K562 (cell line): ENCODE data around the gene APP. TPM values are rescaled to one million over a fixed set of nuclear protein-coding genes. Genes with fewer than 3 reads are reported as not detected.

Experiments
- ATAC-seq: fragments of 200-7000 bp; cut with Tn5 transposase; 3 replicates; pipeline ENCODE4 v1.9.1; 2020; ENCODE audit warnings: moderate library complexity
- BruUV-seq: library from RNA; stranded (reverse); fragments of 400-500 nt; replicated peaks from 2 replicates; lab custom pipeline; 2021; lab: Mats Ljungman, UMichigan
- CTCF ChIA-PET: fragments of 300-600 bp; formaldehyde crosslinking; extraction: SDS; loops from one replicate; lab custom pipeline; 2021; ENCODE audit warnings: low intra/inter-chr PET ratio; lab: Yijun Ruan, JAX
- POLR2A ChIA-PET: fragments of 300-600, 350-650 bp; sonication (Branson Sonifier 250); formaldehyde crosslinking; extraction: SDS; loops from one replicate; lab custom pipeline; 2021; ENCODE audit warnings: antibody characterized with exemption, inconsistent platforms; lab: Yijun Ruan, JAX
- DNase-seq, 4 experiments: peaks; one replicate each; pipeline versions ENCODE4 v3.0.0 to v3.0.0-alpha.2; 2011 to 2018; ENCODE audit warnings: low spot score in 3 of 4, mixed read lengths in 3 of 4; ENCODE audit errors: extremely low read depth in 1 of 4
- FAIRE-seq: peaks from 2 replicates; lab custom pipeline; 2011; peaks lifted over from hg19 to GRCh38; lab: Jason Lieb, UNC
- H2AFZ ChIP-seq: 2 replicates; pipeline ENCODE4 v1.6.0; 2011; ENCODE audit warnings: low read depth, low read length, control low read depth, inconsistent platforms
- H3K27ac ChIP-seq: fragments of 200-600 bp; 3 replicates; pipeline ENCODE4 v1.8.0; 2011; ENCODE audit warnings: low read depth, mild to moderate bottlenecking, control low read depth, inconsistent platforms, low read length, moderate library complexity, mixed read lengths; ENCODE audit errors: extremely low read depth
- H3K27me3 ChIP-seq, 2 experiments: fragments of 300-600 bp in 1 of 2; 2 replicates in 1 of 2; 3 replicates in 1 of 2; pipeline versions ENCODE4 v1.6.0 to v1.8.0; 2011; ENCODE audit warnings: inconsistent platforms in 2 of 2, low read length in 2 of 2, mild to moderate bottlenecking in 1 of 2, mixed read lengths in 1 of 2, moderate library complexity in 1 of 2; ENCODE audit not compliant: control insufficient read depth in 2 of 2, insufficient read depth in 2 of 2
- H3K36me3 ChIP-seq: fragments of 300-600 bp; 3 replicates; pipeline ENCODE4 v1.8.0; 2011; ENCODE audit warnings: mild to moderate bottlenecking, low read length, inconsistent platforms; ENCODE audit not compliant: control insufficient read depth, insufficient read depth
- H3K4me1 ChIP-seq, 2 experiments: fragments of 200-600 bp in 1 of 2; replicated peaks in 1 of 2; 2 replicates in 1 of 2; 3 replicates in 1 of 2; pipeline versions ENCODE4 v1.5.1 to v1.8.0; 2011; ENCODE audit warnings: inconsistent platforms in 2 of 2, low read length in 2 of 2, mild to moderate bottlenecking in 1 of 2, mixed read lengths in 1 of 2, moderate library complexity in 1 of 2; ENCODE audit not compliant: control insufficient read depth in 2 of 2, insufficient read depth in 2 of 2
- H3K4me2 ChIP-seq: 2 replicates; pipeline ENCODE4 v1.6.1; 2011; ENCODE audit warnings: low read length, control low read depth, inconsistent platforms, mixed read lengths; ENCODE audit not compliant: insufficient read depth
- H3K4me3 ChIP-seq: fragments of 200-600 bp; sonication (generic), shearing (Covaris generic); 2 replicates; pipeline ENCODE4 v1.5.1; 2016; ENCODE audit warnings: control low read depth, inconsistent platforms
- H3K79me2 ChIP-seq: fragments of 200-600 bp; 3 replicates; pipeline ENCODE4 v1.8.0; 2011; ENCODE audit warnings: low read length, inconsistent platforms; ENCODE audit not compliant: control insufficient read depth, insufficient read depth
- H3K9ac ChIP-seq, 2 experiments: 2 replicates each; pipeline versions ENCODE4 v1.6.0 to v1.6.1; 2011; ENCODE audit warnings: low read depth in 2 of 2, low read length in 2 of 2, control low read depth in 1 of 2, inconsistent platforms in 1 of 2, mild to moderate bottlenecking in 1 of 2, mixed read lengths in 1 of 2; ENCODE audit not compliant: insufficient read depth in 1 of 2
- H3K9me1 ChIP-seq: one replicate; pipeline ENCODE4 v1.6.0; 2011; ENCODE audit warnings: inconsistent platforms, mild to moderate bottlenecking, low read length, moderate library complexity; ENCODE audit not compliant: control insufficient read depth, insufficient read depth
- H3K9me3 ChIP-seq: replicated peaks from 2 replicates; pipeline ENCODE4 v1.5.1; 2011; ENCODE audit warnings: low read depth, low read length, inconsistent platforms; ENCODE audit not compliant: control insufficient read depth, insufficient read depth
- H4K20me1 ChIP-seq: replicated peaks from 2 replicates; pipeline ENCODE4 v1.6.1; 2011; ENCODE audit warnings: low read length, inconsistent platforms, mixed read lengths; ENCODE audit not compliant: control insufficient read depth, insufficient read depth
- CREB1 ChIP-seq, 2 experiments: sonication (generic) in 1 of 2; formaldehyde crosslinking in 1 of 2; IDR thresholded peaks; 2 replicates each; pipeline versions ENCODE4 v1.6.1 to v1.8.0; 2012 to 2022; ENCODE audit warnings: inconsistent platforms in 1 of 2, mild to moderate bottlenecking in 1 of 2, missing genetic modification reagents in 1 of 2, moderate library complexity in 1 of 2
- CXXC5 ChIP-seq: fragments of 250-450 bp; sonication (Bioruptor Pico); IDR thresholded peaks from 2 replicates; pipeline ENCODE4 v1.8.0; 2022; ENCODE audit warnings: inconsistent platforms, mild to moderate bottlenecking, moderate library complexity
- FOXA1 ChIP-seq: fragments of 450-650 bp; IDR thresholded peaks from 2 replicates; pipeline ENCODE4 v1.6.1; 2016; ENCODE audit warnings: mild to moderate bottlenecking, borderline replicate concordance
- FOXK2 ChIP-seq, 2 experiments: fragments of 450-650 bp; IDR thresholded peaks in 1 of 2; conservative IDR thresholded peaks in 1 of 2; 2 replicates each; pipeline ENCODE4 v1.6.1; 2016; ENCODE audit warnings: low read depth in 2 of 2, mild to moderate bottlenecking in 1 of 2
- FUS ChIP-seq: fragments of 200-400 bp; formaldehyde crosslinking; optimal IDR thresholded peaks from 2 replicates; pipeline ENCODE3; 2017; ENCODE audit warnings: low read depth, low read length
- NR4A1 ChIP-seq, 2 experiments: fragments of 250-450 bp in 1 of 2; fragments of 450-650 bp in 1 of 2; sonication (Bioruptor Pico) in 1 of 2; IDR thresholded peaks; 2 replicates each; pipeline versions ENCODE4 v1.4.0 to v1.6.1; 2016 to 2020; ENCODE audit warnings: mild to moderate bottlenecking in 2 of 2, missing compliant biosample characterization in 1 of 2, missing genetic modification characterization in 1 of 2, moderate library complexity in 1 of 2
- SRSF9 ChIP-seq: fragments of 200-400 bp; formaldehyde crosslinking; IDR thresholded peaks from 2 replicates; pipeline ENCODE4 v1.6.1; 2017; ENCODE audit warnings: low read depth, low read length, borderline replicate concordance
- TCFL5 ChIP-seq: fragments of 250-450 bp; sonication (Bioruptor Pico); conservative IDR thresholded peaks from 2 replicates; pipeline ENCODE4 v1.6.1; 2021; ENCODE audit warnings: mild to moderate bottlenecking, moderate library complexity, matching md5 sums
- U2AF1 ChIP-seq: fragments of 200-400 bp; formaldehyde crosslinking; optimal IDR thresholded peaks from 2 replicates; pipeline ENCODE3; 2017; ENCODE audit warnings: mild to moderate bottlenecking, low read depth, low read length, moderate library complexity
- UBTF ChIP-seq, 2 experiments: IDR thresholded peaks; 2 replicates each; pipeline ENCODE4 v1.6.1; 2012; ENCODE audit warnings: improper control_type of control experiment in 2 of 2, low read depth in 2 of 2, low read length in 2 of 2, borderline replicate concordance in 1 of 2
- ZBTB5 ChIP-seq: fragments of 450-650 bp; IDR thresholded peaks from 2 replicates; pipeline ENCODE4 v1.6.1; 2017; ENCODE audit warnings: antibody characterized with exemption
- ZKSCAN8 ChIP-seq: fragments of 200-800 bp; sonication (Bioruptor generic); IDR thresholded peaks from 2 replicates; pipeline ENCODE4 v1.6.1; 2016; ENCODE audit warnings: missing genetic modification characterization, missing compliant biosample characterization
- ZNF143 ChIP-seq: sonication (generic); formaldehyde crosslinking; IDR thresholded peaks from 2 replicates; pipeline ENCODE4 v1.9.0; 2022; ENCODE audit warnings: mild to moderate bottlenecking, missing genetic modification reagents
- ZNF699 ChIP-seq: fragments of 250-450 bp; sonication (Bioruptor Pico); IDR thresholded peaks from 2 replicates; pipeline ENCODE4 v1.8.0; 2021; ENCODE audit warnings: mild to moderate bottlenecking, moderate library complexity; ENCODE audit not compliant: insufficient replicate concordance
- WGBS: fragments of 100-300 bp; shearing (Covaris generic); methylation state at CpG from one replicate; pipeline ENCODE4 v1.1.6; 2016; ENCODE audit warnings: low coverage, mixed read lengths; ENCODE audit not compliant: insufficient coverage; ENCODE audit errors: missing lambda C conversion rate; 5-methylcytosine and 5-hydroxymethylcytosine counted together
- in situ Hi-C: fragments of 300-500 bp; cut with MboI; formaldehyde crosslinking; loops from 4 replicates; pipeline ENCODE4 v1.15.0; 2018; ENCODE audit warnings: inconsistent platforms, mixed read lengths
- intact Hi-C: fragments of 100-400 bp; cut with micrococcal nuclease; formaldehyde crosslinking; loops from 2 replicates; pipeline ENCODE4 v1.14.2; 2022
- polyA plus RNA-seq, 8 experiments: library from polyadenylated mRNA; depleted of rRNA in 4 of 8; stranded (reverse) in 5 of 8; unstranded in 3 of 8; fragments of >200 nt; fragmentation: Nextera tagmentation in 2 of 8; fragmentation: Illumina TruSeq in 1 of 8; extraction: Ambion mirVana in 2 of 8; extraction: Trizol in 1 of 8; gene quantifications; 2 replicates each; pipeline versions ENCODE4 v1.2.1 to v1.2.3, GENCODE V29; 2011 to 2014; ENCODE audit warnings: inconsistent platforms in 1 of 8, missing spikeins in 1 of 8
- total RNA-seq, 7 experiments: library from RNA; depleted of rRNA in 6 of 7; stranded (reverse); fragments of >200 nt in 6 of 7; fragmentation: Illumina TruSeq in 2 of 7; extraction: Trizol in 2 of 7; gene quantifications; 2 replicates each; pipeline versions ENCODE4 v1.2.1 to v1.2.3, GENCODE V29; 2011 to 2021; ENCODE audit warnings: low replicate concordance in 1 of 7

The APP gene
- total and polyA plus RNA-seq, 9 of the 15 experiments (the other 6 are each of a cell fraction or from before 2014, with no cell fraction given): 0.01 to 1.5 (median 0.16) TPM; not detected in 5

GRCh38 chr21:25837533-25838265 lies 332.9 kb downstream of the APP start (continued):
- no peak for TF ChIP-seq ZBTB5
- TF ChIP-seq SRSF9: no peak
- no peak for TF ChIP-seq ZKSCAN8
- no peak for TF ChIP-seq CXXC5 (CRISPR knock-in tag)
- no peak for TF ChIP-seq ZNF699 (CRISPR knock-in tag)

GRCh38 chr21:25836396-25836795 lies 334.2 kb downstream of the APP start:
- H4K20me1 ChIP-seq: no peaks in the 10 kb centered on the region
- intact Hi-C loops: no loop called here
- TF ChIP-seq FUS: no peak
- no peak for TF ChIP-seq UBTF (IDR thresholded peaks at IDR 0.05; ENCODE audit: borderline replicate concordance in 1 of 2, low read depth in 2 of 2, low read length in 2 of 2)
- TF ChIP-seq ZNF143 (CRISPR knock-in tag): no peak
- no peak for TF ChIP-seq FOXA1
- TF ChIP-seq U2AF1: no peak
- no peak for TF ChIP-seq FOXK2 (conservative IDR thresholded peaks at IDR 0.05 in 1 of 2, IDR thresholded peaks at IDR 0.05 in 1 of 2; ENCODE audit: low read depth in 2 of 2)
- TF ChIP-seq TCFL5 (CRISPR knock-in tag): no peak
- no peak for TF ChIP-seq CREB1 (IDR thresholded peaks at IDR 0.05)
- no peak for TF ChIP-seq CREB1 (CRISPR knock-in tag; IDR thresholded peaks at IDR 0.05)
- TF ChIP-seq NR4A1 (CRISPR knock-in tag; IDR thresholded peaks at IDR 0.05): no peak
- no peak for TF ChIP-seq NR4A1 (tag; IDR thresholded peaks at IDR 0.05)
- no peak overlapping the region for H3K4me2 ChIP-seq
- H3K4me3 ChIP-seq: no peak overlapping the region
- no peaks in the 10 kb centered on the region for H3K79me2 ChIP-seq
- H2AFZ ChIP-seq: no peak overlapping the region
- ChIA-PET CTCF (no interaction called here), POLR2A (no interaction called here)
- no peaks in the 10 kb centered on the region for H3K36me3 ChIP-seq
- BruUV-seq: no TSS peak
- H3K4me1 ChIP-seq: no peaks in the 10 kb centered on the region
- no peaks in the 10 kb centered on the region for H3K9me3 ChIP-seq
- H3K9ac ChIP-seq: no peak overlapping the region
- no peaks in the 10 kb centered on the region; a peak in 1 of 5 replicates for H3K27me3 ChIP-seq
- in situ Hi-C loops: no loop called here
- FAIRE-seq (no peak), DNase-seq (no peak), ATAC-seq (no peak)
- H3K9me1 ChIP-seq: no peaks in the 10 kb centered on the region
- no peak overlapping the region for H3K27ac ChIP-seq
- 2% methylated on average over 2 of the region's 2 CpGs for WGBS
